K562 (cell line): ENCODE data around the gene PRC1. TPM values are rescaled to one million over a fixed set of nuclear protein-coding genes. Genes with fewer than 3 reads are reported as not detected.

Source experiments
- ATAC-seq: fragments of 200-7000 bp; cut with Tn5 transposase; 3 replicates; pipeline ENCODE4 v1.9.1; 2020; ENCODE audit warnings: moderate library complexity
- BruUV-seq: library from RNA; stranded (reverse); fragments of 400-500 nt; replicated peaks from 2 replicates; lab custom pipeline; 2021; lab: Mats Ljungman, UMichigan
- CTCF ChIA-PET: fragments of 300-600 bp; formaldehyde crosslinking; extraction: SDS; loops from one replicate; lab custom pipeline; 2021; ENCODE audit warnings: low intra/inter-chr PET ratio; lab: Yijun Ruan, JAX
- POLR2A ChIA-PET: fragments of 300-600, 350-650 bp; sonication (Branson Sonifier 250); formaldehyde crosslinking; extraction: SDS; loops from one replicate; lab custom pipeline; 2021; ENCODE audit warnings: antibody characterized with exemption, inconsistent platforms; lab: Yijun Ruan, JAX
- DNase-seq, 4 experiments: peaks; one replicate each; pipeline versions ENCODE4 v3.0.0 to v3.0.0-alpha.2; 2011 to 2018; ENCODE audit warnings: low spot score in 3 of 4, mixed read lengths in 3 of 4; ENCODE audit errors: extremely low read depth in 1 of 4
- FAIRE-seq: peaks from 2 replicates; lab custom pipeline; 2011; peaks lifted over from hg19 to GRCh38; lab: Jason Lieb, UNC
- H2AFZ ChIP-seq: 2 replicates; pipeline ENCODE4 v1.6.0; 2011; ENCODE audit warnings: low read depth, low read length, control low read depth, inconsistent platforms
- H3K27ac ChIP-seq: fragments of 200-600 bp; 3 replicates; pipeline ENCODE4 v1.8.0; 2011; ENCODE audit warnings: low read depth, mild to moderate bottlenecking, control low read depth, inconsistent platforms, low read length, moderate library complexity, mixed read lengths; ENCODE audit errors: extremely low read depth
- H3K27me3 ChIP-seq, 2 experiments: fragments of 300-600 bp in 1 of 2; 2 replicates in 1 of 2; 3 replicates in 1 of 2; pipeline versions ENCODE4 v1.6.0 to v1.8.0; 2011; ENCODE audit warnings: inconsistent platforms in 2 of 2, low read length in 2 of 2, mild to moderate bottlenecking in 1 of 2, mixed read lengths in 1 of 2, moderate library complexity in 1 of 2; ENCODE audit not compliant: control insufficient read depth in 2 of 2, insufficient read depth in 2 of 2
- H3K36me3 ChIP-seq: fragments of 300-600 bp; 3 replicates; pipeline ENCODE4 v1.8.0; 2011; ENCODE audit warnings: mild to moderate bottlenecking, low read length, inconsistent platforms; ENCODE audit not compliant: control insufficient read depth, insufficient read depth
- H3K4me1 ChIP-seq, 2 experiments: fragments of 200-600 bp in 1 of 2; replicated peaks in 1 of 2; 2 replicates in 1 of 2; 3 replicates in 1 of 2; pipeline versions ENCODE4 v1.5.1 to v1.8.0; 2011; ENCODE audit warnings: inconsistent platforms in 2 of 2, low read length in 2 of 2, mild to moderate bottlenecking in 1 of 2, mixed read lengths in 1 of 2, moderate library complexity in 1 of 2; ENCODE audit not compliant: control insufficient read depth in 2 of 2, insufficient read depth in 2 of 2
- H3K4me2 ChIP-seq: 2 replicates; pipeline ENCODE4 v1.6.1; 2011; ENCODE audit warnings: low read length, control low read depth, inconsistent platforms, mixed read lengths; ENCODE audit not compliant: insufficient read depth
- H3K4me3 ChIP-seq: fragments of 200-600 bp; sonication (generic), shearing (Covaris generic); 2 replicates; pipeline ENCODE4 v1.5.1; 2016; ENCODE audit warnings: control low read depth, inconsistent platforms
- H3K79me2 ChIP-seq: fragments of 200-600 bp; 3 replicates; pipeline ENCODE4 v1.8.0; 2011; ENCODE audit warnings: low read length, inconsistent platforms; ENCODE audit not compliant: control insufficient read depth, insufficient read depth
- H3K9ac ChIP-seq, 2 experiments: 2 replicates each; pipeline versions ENCODE4 v1.6.0 to v1.6.1; 2011; ENCODE audit warnings: low read depth in 2 of 2, low read length in 2 of 2, control low read depth in 1 of 2, inconsistent platforms in 1 of 2, mild to moderate bottlenecking in 1 of 2, mixed read lengths in 1 of 2; ENCODE audit not compliant: insufficient read depth in 1 of 2
- H3K9me1 ChIP-seq: one replicate; pipeline ENCODE4 v1.6.0; 2011; ENCODE audit warnings: inconsistent platforms, mild to moderate bottlenecking, low read length, moderate library complexity; ENCODE audit not compliant: control insufficient read depth, insufficient read depth
- H3K9me3 ChIP-seq: replicated peaks from 2 replicates; pipeline ENCODE4 v1.5.1; 2011; ENCODE audit warnings: low read depth, low read length, inconsistent platforms; ENCODE audit not compliant: control insufficient read depth, insufficient read depth
- H4K20me1 ChIP-seq: replicated peaks from 2 replicates; pipeline ENCODE4 v1.6.1; 2011; ENCODE audit warnings: low read length, inconsistent platforms, mixed read lengths; ENCODE audit not compliant: control insufficient read depth, insufficient read depth
- CEBPG ChIP-seq, 3 experiments: fragments of 200-800 bp in 1 of 3; sonication (Bioruptor generic) in 1 of 3; sonication (generic) in 1 of 3; formaldehyde crosslinking in 1 of 3; IDR thresholded peaks in 2 of 3; conservative IDR thresholded peaks in 1 of 3; 2 replicates each; pipeline versions ENCODE4 v1.6.1 to v1.8.0; 2016 to 2022; ENCODE audit warnings: missing compliant biosample characterization in 2 of 3, missing genetic modification characterization in 2 of 3, mild to moderate bottlenecking in 1 of 3, missing genetic modification reagents in 1 of 3
- EGR1 ChIP-seq: fragments of 450-650 bp; conservative IDR thresholded peaks from 2 replicates; pipeline ENCODE4 v1.6.1; 2017; ENCODE audit warnings: mild to moderate bottlenecking
- ETV6 ChIP-seq, 3 experiments: fragments of 150-350 bp in 1 of 3; sonication (generic) in 1 of 3; formaldehyde crosslinking in 1 of 3; IDR thresholded peaks; 2 replicates each; pipeline versions ENCODE4 v1.6.1 to v1.8.0; 2014 to 2022; ENCODE audit warnings: borderline replicate concordance in 2 of 3, low read depth in 2 of 3, antibody characterized with exemption in 1 of 3, low read length in 1 of 3, mild to moderate bottlenecking in 1 of 3, missing genetic modification reagents in 1 of 3
- MTA3 ChIP-seq: fragments of 450-650 bp; formaldehyde crosslinking; IDR thresholded peaks from 2 replicates; pipeline ENCODE4 v1.6.1; 2017; ENCODE audit warnings: mild to moderate bottlenecking, borderline replicate concordance
- PURB ChIP-seq: sonication (generic); formaldehyde crosslinking; IDR thresholded peaks from 2 replicates; pipeline ENCODE4 v1.9.0; 2021; ENCODE audit warnings: low read depth, mild to moderate bottlenecking, missing genetic modification reagents
- SOX6 ChIP-seq: fragments of 450-650 bp; IDR thresholded peaks from 2 replicates; pipeline ENCODE4 v1.6.1; 2014; ENCODE audit warnings: mild to moderate bottlenecking
- XRCC5 ChIP-seq: fragments of 200-400 bp; formaldehyde crosslinking; IDR thresholded peaks from 2 replicates; pipeline ENCODE4 v1.6.1; 2017; ENCODE audit warnings: low read depth, mild to moderate bottlenecking, low read length
- ZBTB33 ChIP-seq: sonication (generic); formaldehyde crosslinking; IDR thresholded peaks from 2 replicates; pipeline ENCODE4 v1.8.1; 2023; ENCODE audit warnings: mild to moderate bottlenecking, missing genetic modification reagents
- ZNF121 ChIP-seq: sonication (generic); formaldehyde crosslinking; conservative IDR thresholded peaks from 2 replicates; pipeline ENCODE4 v1.8.0; 2022; ENCODE audit warnings: missing genetic modification reagents
- ZNF384 ChIP-seq: IDR thresholded peaks from 2 replicates; pipeline ENCODE4 v1.6.1; 2012; ENCODE audit warnings: low read depth, low read length, improper control_type of control experiment
- ZNF436 ChIP-seq: fragments of 250-450, 450-650 bp; sonication (Bioruptor Pico); formaldehyde crosslinking; IDR thresholded peaks from 2 replicates; pipeline ENCODE4 v1.7.0; 2020; ENCODE audit warnings: mild to moderate bottlenecking
- ZNF507 ChIP-seq: conservative IDR thresholded peaks from 2 replicates; pipeline ENCODE4 v1.6.1; 2017; ENCODE audit warnings: missing genetic modification characterization, missing compliant biosample characterization
- WGBS: fragments of 100-300 bp; shearing (Covaris generic); methylation state at CpG from one replicate; pipeline ENCODE4 v1.1.6; 2016; ENCODE audit warnings: low coverage, mixed read lengths; ENCODE audit not compliant: insufficient coverage; ENCODE audit errors: missing lambda C conversion rate; 5-methylcytosine and 5-hydroxymethylcytosine counted together
- in situ Hi-C: fragments of 300-500 bp; cut with MboI; formaldehyde crosslinking; loops from 4 replicates; pipeline ENCODE4 v1.15.0; 2018; ENCODE audit warnings: inconsistent platforms, mixed read lengths
- intact Hi-C: fragments of 100-400 bp; cut with micrococcal nuclease; formaldehyde crosslinking; loops from 2 replicates; pipeline ENCODE4 v1.14.2; 2022
- polyA plus RNA-seq, 8 experiments: library from polyadenylated mRNA; depleted of rRNA in 4 of 8; stranded (reverse) in 5 of 8; unstranded in 3 of 8; fragments of >200 nt; fragmentation: Nextera tagmentation in 2 of 8; fragmentation: Illumina TruSeq in 1 of 8; extraction: Ambion mirVana in 2 of 8; extraction: Trizol in 1 of 8; gene quantifications; 2 replicates each; pipeline versions ENCODE4 v1.2.1 to v1.2.3, GENCODE V29; 2011 to 2014; ENCODE audit warnings: inconsistent platforms in 1 of 8, missing spikeins in 1 of 8
- total RNA-seq, 7 experiments: library from RNA; depleted of rRNA in 6 of 7; stranded (reverse); fragments of >200 nt in 6 of 7; fragmentation: Illumina TruSeq in 2 of 7; extraction: Trizol in 2 of 7; gene quantifications; 2 replicates each; pipeline versions ENCODE4 v1.2.1 to v1.2.3, GENCODE V29; 2011 to 2021; ENCODE audit warnings: low replicate concordance in 1 of 7
- TF ChIP-seq, protein P1 (sequence below): sonication (generic); formaldehyde crosslinking; IDR thresholded peaks from 2 replicates; pipeline ENCODE4 v1.8.0; 2023; ENCODE audit warnings: mild to moderate bottlenecking, missing genetic modification reagents

The PRC1 gene
- total and polyA plus RNA-seq, 9 of the 15 experiments (the other 6 are each of a cell fraction or from before 2014, with no cell fraction given): 156 to 391 (median 240) TPM

DNA sequence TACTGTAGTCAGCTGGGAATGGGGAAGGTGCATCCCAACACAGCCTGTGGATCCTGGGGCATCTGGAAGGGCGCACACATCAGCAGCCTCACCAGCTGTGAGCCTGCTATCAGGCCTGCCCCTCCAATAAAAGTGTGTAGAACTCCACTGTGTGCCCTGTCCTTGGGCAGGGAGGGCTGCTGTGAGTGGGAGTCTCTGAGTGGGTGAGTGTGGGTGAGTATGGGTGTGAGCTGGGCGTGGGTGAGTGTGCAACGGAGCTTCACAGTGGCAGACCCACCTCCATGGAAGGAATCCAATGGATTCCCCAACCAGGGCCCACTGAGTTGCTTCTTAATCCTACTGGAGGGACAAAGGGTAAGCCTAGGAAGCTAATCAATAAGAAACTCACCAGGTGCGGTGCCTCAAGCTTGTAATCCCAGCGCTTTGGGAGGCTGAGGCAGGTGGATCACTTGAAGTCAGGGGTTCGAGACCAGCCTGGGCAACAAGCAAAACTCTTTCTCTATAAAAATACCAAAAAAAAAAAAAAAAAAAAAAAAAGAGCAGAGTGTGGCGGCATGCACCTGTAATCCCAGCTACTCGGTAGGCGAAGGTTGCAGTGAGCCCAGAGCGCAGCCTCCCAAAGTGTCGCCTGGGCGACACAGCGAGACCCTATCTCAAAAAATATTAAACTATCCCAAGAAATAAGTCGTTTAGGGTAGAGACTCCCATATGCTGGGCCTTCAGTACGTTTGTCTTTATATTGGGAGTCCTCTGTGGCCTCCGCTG is 40.2 kb downstream of the PRC1 start:
- Histone ChIP-seq H3K9me3 (no peaks in the 10 kb centered on the region), H3K79me2 (peaks cover 27% of the 10 kb centered on the region), H3K9me1 (peaks cover 3% of the 10 kb centered on the region), H3K36me3 (peaks cover 63% of the 10 kb centered on the region), H3K4me3 (0 out of 2 replicates have a peak overlapping the region, but pooled peaks have one; percentile 50), H4K20me1 (no peaks in the 10 kb centered on the region), H2AFZ (no peak overlapping the region), H3K4me2 (peak overlapping the region; percentile 79), H3K27ac (peak overlapping the region; percentile 95; the same call in 2 of the 3 replicates), H3K9ac (peak overlapping the region; percentile 84 to 92; a peak in 3 of 4 replicates), H3K4me1 (peaks cover 18 to 57% of the 10 kb centered on the region in 2 experiments; a peak in 4 of 5 replicates), H3K27me3 (no peaks in the 10 kb centered on the region)
- FAIRE-seq (no peak), DNase-seq (no peak), ATAC-seq (no peak)
- intact Hi-C loops: no loop called here
- ChIA-PET POLR2A (interaction anchor here (0.6 to 2.6 kb wide), 20 partner anchors 8 to 311 kb away, joined by 3 to 14 read pairs (median 4); partner anchors contain the start of genes HDDC3, UNC45A and VPS33B), CTCF (no interaction called here)
- WGBS: 64% methylated on average over 15 of the region's 16 CpGs
- in situ Hi-C loops: no loop called here
- no TSS peak for BruUV-seq
- TF ChIP-seq MTA3 (no peak), ZNF121 (0 out of 2 replicates have a peak, but pooled peaks have one; percentile 20), ZNF436 (CRISPR knock-in tag) (no peak), SOX6 (no peak), ETV6 (IDR thresholded peaks at IDR 0.05; ENCODE audit: borderline replicate concordance in 1 of 2, low read depth in 2 of 2, low read length in 1 of 2) (no peak), ETV6 (CRISPR knock-in tag; IDR thresholded peaks at IDR 0.05; ENCODE audit: borderline replicate concordance) (no peak), PURB (CRISPR knock-in tag) (no peak), XRCC5 (0 out of 2 replicates have a peak, but pooled peaks have one; percentile 21), ZNF384 (peak; percentile 22; the same call in 1 of the 2 replicates), ZNF507 (tag) (no peak), EGR1 (0 out of 2 replicates have a peak, but pooled peaks have one; percentile 26), CEBPG (CRISPR knock-in tag; IDR thresholded peaks at IDR 0.05) (no peak), CEBPG (tag; conservative IDR thresholded peaks at IDR 0.05 in 1 of 2, IDR thresholded peaks at IDR 0.05 in 1 of 2) (no peak), ZBTB33 (CRISPR knock-in tag) (peak; percentile 64)
- TF ChIP-seq, protein P1, sequence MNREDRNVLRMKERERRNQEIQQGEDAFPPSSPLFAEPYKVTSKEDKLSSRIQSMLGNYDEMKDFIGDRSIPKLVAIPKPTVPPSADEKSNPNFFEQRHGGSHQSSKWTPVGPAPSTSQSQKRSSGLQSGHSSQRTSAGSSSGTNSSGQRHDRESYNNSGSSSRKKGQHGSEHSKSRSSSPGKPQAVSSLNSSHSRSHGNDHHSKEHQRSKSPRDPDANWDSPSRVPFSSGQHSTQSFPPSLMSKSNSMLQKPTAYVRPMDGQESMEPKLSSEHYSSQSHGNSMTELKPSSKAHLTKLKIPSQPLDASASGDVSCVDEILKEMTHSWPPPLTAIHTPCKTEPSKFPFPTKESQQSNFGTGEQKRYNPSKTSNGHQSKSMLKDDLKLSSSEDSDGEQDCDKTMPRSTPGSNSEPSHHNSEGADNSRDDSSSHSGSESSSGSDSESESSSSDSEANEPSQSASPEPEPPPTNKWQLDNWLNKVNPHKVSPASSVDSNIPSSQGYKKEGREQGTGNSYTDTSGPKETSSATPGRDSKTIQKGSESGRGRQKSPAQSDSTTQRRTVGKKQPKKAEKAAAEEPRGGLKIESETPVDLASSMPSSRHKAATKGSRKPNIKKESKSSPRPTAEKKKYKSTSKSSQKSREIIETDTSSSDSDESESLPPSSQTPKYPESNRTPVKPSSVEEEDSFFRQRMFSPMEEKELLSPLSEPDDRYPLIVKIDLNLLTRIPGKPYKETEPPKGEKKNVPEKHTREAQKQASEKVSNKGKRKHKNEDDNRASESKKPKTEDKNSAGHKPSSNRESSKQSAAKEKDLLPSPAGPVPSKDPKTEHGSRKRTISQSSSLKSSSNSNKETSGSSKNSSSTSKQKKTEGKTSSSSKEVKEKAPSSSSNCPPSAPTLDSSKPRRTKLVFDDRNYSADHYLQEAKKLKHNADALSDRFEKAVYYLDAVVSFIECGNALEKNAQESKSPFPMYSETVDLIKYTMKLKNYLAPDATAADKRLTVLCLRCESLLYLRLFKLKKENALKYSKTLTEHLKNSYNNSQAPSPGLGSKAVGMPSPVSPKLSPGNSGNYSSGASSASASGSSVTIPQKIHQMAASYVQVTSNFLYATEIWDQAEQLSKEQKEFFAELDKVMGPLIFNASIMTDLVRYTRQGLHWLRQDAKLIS (CRISPR knock-in tag): no peak
